Activated CD8-positive, alpha-beta memory T cell treated with anti-CD3 and anti-CD28 coated beads, Interleukin-2, amount 50 U/mL, for 48 hours (primary cell): ENCODE data around the gene EEPD1.

Source experiments
- DNase-seq: peaks from one replicate; pipeline ENCODE4 v3.0.0-alpha.2; 2020

EEPD1 gene

DNA sequence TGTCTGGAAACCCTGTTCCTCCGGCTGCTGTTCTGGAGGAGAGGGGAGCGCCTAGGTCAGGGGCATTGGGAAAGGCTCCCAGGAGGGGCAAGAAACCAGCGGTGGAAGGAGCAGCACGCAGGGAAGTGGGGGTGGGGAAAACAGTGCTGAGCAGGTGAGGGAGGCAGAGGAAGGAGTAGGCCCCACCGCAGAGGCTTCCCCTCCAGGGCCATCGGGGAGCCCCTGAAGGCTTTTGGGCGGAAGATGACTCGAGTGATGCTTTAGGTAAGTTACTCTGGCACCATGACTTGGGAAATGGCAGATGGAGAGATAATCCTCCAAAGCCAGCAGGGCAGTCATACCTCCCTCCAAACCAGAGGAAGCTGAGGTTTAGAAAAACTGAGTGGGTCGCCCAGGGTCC is 130.1 kb downstream of the EEPD1 start:
- DNase-seq: no peak

DNA sequence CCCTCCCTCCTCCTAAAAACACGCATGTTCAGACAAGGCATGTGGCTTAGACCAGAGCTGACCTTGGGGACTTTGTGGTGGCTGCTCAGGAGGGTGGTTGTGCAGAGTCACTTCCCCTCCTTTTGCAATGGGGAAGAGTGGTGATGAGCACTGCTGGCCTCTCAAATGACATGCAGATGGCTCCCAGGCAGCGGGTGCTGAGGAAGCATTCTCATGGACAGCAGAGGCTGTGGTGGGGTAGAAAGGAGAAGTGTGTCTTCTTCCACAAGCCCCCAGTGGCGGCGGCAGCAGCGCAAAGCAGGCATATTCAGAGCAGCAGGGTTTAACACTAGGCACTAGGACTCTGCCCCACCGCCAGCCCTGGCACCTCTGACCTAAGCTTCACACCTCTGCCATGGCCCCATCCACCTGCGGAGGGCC is 130.7 kb downstream of the EEPD1 start:
- peak; percentile 60 for DNase-seq

DNA sequence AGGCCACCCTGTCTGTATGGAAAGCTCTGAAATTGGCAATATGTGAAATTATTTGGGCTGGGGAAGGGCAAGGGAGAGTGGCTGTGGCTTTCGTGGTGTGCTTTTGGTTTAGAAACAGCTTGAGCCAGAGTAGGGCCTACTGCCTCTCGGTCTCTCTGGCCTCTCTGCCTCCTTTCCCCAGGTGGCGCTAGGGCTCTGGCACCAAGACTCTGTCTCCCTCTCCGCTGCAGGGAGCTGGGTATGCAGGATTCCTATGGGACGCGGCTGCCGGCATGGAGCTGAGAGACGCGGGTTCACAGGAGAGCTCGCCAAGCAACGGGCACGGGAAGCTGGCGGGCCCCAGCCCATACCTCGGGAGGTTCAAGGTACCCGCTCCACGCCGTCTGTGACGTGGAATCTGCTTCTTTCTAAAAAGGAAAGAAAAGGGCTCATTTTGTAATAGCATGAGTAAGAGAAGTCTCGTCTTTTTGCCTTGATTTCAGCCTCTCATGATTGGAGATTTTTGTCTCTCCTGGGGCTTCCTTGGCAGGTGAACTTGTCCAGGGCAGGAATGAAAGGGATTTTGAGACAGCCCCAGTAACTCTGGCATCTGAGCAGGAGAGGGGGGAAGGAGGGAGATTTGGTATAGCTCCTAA is 131.5 kb downstream of the EEPD1 start:
- no peak for DNase-seq

DNA sequence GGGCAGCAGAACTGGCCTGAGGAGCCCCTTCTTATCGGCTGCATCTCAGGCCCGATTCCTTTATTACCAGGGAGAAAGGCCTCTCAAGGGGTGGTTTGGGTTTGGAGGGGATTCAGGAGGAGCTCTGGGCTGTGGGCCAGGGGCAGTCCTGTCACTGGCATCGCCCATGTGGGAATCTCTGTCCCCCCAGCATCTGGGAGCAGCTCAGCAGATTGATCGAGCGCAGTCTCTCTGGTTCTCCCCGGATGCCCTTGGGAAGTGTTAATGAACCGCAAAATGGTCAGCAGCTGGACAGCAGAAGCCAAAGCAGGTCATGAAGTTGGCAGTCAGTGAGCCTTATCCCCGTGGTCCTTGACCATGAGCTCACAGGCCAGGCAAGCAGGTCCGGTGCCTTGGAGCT is 132.2 kb downstream of the EEPD1 start:
- DNase-seq: no peak

DNA sequence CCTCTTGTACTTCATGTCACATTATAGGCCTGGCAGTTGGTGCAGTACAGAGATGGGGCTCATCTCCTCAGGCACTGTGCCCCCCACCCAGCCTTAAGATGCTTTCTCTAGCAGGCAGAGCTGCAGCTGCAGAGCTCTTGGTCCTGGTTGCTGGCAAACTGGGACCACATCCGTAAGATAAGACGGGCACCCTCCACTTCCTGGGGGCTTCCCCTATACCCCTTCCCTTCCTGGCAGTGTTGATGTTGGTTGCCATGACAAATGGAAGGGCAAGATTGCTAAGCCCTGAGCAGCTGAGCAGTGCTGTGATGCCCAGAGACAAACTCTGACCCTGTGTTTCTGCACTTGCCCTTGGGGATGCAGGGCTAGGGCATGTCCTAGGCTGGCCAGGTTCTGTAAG is 133.2 kb downstream of the EEPD1 start:
- peak; percentile 60 for DNase-seq

DNA sequence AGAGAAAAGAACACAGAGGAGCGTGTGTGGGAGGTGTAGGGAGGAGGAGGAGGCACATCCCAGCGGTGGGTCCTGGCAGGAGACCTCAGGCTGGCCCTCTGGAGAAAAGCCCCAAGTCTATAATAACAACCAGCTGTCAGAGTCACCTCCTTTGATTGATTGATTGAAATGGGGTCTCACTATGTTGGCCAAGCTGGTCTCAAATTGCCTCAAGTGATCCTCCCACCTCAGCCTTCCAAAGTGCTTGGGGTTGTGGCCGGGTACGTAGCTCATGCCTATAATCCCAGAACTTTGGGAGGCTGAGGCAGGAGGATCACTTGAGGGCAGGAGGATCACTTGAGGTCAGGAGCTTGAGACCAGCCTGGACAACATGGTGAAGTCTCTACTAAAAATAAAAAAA is 133.6 kb downstream of the EEPD1 start:
- DNase-seq: no peak

DNA sequence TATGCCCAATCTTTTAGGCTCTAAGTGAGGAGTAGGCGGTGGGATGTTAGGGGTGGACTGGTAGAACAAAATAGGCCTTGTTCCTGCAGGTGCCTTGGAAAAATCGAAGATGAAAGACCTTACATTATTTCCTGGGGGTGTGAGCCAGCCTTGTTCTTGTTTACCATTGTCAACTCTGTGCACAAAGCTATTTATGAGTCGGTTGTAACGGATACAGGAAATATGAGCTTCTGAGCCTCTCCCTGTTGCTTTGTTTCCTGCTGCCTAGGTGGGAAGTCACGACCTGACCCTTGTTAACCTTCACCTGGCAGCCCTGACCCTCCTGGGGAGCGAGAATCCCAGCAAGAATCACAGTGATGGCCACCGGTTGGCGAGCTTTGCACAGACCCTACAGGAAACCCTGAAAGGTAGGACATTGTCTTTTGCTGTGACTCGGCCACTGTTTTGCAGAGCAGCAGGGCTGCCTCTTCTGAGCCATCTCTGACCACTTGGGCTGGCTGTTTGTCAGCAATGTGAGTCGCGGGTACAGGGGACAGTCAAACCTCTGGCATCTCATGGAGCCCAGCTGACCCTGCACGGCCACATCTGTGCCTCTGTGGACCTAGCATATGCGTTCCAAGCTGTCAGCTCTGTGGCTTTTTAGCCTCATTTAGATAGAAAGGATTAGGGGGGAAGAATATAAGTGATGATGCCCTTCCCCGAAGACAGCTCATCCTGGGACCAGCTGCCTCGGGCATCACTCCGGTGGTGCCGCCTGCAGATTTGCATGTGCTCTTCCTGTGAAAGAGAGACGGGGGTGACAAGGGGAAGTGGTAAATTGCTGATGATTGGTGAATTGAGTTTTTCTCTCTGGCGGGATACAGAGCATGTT is 134.6 kb downstream of the EEPD1 start:
- DNase-seq: peak; percentile 65

DNA sequence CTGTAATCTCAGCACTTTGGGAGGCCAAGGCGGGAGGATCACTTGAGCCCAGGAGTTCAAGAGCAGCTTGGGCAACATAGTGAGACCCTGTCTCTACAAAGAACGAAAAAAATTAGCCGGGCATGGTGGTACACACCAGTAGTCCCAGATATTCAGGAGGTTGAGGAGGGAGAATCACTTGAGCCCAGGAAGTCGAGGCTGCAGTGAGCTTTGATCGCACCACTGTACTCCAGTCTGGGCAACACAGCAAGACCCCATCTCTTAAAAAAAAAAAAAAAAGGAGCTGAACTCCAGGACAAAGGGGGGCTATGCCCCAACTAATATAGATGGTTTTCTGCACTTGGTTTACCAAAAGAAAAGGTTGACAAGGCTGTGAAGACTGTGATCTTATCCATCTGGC is 135.4 kb downstream of the EEPD1 start:
- no peak for DNase-seq

DNA sequence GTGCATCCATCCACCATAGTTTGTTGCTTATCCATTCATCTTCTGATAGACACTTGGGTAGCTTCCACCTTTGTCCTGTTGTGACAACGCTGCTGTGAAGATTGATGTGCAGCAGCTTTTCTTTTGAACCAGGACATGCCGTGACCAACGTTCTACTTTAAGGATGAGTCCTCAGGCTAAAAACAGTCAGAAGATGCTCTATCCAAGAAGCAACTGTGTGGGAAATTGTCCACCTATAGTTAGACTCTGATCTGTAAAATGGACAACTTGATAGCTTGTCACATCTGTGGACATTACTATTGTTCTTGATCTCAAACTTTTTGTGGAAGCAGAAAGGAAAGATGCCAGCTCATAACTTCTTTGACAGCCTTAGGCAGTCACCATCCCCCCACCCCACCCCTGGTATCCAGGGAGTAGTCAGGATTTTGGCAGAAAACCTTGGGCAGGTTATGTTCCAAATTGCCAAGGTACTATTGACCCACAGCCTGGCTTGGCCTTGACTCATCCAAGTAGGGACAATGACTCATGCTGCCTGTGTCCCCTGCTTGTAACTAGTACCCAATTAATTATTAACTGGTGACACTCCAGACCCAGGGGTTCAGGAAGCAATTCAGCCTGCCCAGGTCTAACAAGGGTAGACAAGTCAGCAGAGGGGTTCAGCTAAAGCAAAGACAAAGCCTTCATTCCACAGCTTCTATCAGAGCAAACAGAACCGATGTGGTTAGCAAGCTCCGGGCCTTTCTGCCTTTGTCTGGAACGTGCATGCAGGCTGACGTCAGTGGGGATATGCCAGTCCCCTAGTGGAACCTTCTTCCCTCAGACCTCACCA is 137.0 kb downstream of the EEPD1 start:
- no peak for DNase-seq

DNA sequence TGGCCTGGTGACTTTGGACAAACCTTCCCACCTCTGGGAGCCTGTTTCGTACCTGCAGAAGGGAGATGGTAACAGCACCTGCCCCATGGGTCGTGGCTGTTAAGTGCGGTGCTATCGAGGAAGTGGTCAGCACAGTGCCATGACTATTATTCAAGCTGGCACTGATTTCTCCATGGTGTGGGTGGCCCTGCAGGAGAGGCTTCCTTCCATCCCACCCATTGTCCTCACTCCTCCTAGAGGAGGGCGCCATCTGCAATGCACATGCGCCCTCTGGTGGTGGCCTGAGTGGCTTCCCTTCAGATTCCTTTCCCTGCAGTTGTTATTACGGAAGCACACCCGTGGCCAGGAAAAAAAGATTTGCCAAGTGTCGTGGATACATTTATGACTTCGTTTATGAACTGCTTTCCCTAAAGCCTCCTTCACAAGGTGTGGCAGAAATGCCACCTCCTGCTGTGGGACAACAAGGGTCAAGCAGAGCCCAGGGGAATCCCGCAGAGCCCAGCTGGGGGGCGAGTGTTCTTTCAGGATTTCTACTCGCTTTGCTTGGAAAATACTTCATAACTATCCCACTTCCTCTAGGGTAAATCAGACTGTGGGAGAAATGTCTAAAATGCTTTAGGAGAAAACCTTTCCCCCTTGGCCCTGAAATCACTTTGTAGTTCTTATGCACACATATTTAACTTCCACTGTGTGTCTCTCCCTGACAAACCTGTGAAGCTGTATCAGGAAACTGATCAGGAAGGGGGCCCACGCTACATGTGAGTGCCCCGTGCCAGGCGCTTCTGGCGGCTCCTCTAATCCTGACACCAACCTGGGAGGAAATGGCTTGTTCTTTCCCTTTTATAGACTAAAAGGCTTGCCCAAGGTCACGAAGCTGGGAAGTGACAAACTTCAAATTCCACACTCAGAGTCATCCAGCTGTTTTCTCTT is 138.6 kb downstream of the EEPD1 start:
- DNase-seq: peak; percentile 92

DNA sequence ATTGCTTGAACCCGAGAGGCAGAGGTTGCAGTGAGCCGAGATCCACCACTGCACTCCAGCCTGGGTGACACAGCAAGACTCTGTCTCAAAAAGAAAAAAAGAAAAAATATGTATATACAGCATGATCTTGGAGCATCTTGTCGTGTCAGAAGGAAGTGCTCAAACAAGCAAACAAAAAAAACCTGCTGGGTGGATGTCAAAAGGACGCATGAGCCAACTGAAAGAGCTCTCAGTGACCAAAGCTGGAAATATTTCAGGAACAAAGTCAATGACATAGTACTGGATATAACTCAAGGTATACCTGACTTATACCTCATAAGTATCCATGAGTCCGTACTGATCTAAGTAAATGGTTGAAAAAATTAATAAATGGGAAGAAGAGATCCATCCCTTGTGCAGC is 142.0 kb downstream of the EEPD1 start:
- DNase-seq: no peak

DNA sequence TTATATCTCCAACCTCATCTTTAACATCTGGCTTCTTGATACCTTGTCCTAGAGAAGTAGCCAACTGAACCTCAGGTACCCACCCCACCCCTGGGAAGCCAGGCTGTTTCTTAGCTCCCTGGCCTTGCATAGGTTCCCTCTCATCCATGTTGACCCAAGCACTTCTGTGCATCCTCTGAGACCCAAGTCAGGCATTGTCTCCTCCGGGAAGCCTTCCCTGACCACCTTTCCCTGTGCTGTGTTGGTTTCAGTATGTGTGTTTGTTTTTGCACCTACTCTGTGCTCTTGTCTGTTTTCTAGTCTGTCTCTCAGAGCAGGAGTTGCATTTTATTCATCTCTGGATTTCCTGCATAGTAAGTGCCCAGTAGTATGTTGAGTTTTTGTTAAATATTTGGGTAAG is 143.2 kb downstream of the EEPD1 start:
- DNase-seq: no peak

DNA sequence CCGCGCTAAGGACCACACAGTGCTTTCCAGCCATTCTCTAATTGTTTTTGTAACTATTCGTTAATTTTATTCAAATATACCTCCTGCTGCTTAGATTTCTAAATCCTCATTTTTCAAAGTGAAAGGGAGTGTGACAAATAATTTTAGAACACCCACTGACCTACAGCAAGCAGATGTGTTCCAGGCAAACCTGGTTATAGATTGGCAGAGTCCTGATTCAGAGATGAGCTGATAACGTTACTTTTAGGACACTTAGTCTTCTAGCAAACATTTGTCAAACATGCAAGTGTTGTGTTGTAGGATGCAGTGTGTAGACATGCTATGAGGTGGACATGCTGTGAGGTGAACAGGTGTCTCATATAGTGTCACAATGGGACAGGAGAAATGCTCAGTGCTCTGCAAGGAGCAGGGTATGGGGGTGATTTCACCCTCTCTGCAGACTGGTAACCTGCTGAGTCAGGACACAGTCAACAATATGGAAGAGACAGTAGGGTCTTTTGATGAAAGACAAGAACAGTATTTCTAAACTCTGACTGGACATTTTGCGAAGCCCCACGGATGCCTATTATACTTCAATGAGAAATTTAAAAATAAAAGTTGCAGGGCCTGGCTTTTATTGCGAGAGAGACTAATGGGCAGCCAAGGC is 144.4 kb downstream of the EEPD1 start:
- no peak for DNase-seq

DNA sequence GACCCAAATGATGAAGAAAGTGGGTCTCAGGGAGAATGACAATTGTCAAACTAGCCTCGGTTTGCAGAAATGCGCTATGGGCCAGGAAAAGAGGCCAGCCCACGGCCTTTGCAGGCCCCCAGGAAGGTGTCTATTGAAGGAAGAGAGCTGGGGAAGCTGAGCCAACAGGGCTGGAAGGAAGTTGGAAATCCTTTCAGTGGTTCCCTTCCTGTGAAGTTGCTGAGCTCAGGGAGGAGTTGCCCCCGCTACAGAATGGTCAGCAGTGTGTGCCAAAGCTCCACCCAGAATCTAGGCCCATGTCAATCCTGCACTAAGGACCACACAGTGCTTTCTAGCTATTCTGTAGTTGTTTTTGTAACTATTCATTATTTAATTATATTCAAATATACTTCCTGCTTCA is 145.1 kb downstream of the EEPD1 start:
- DNase-seq: no peak

DNA sequence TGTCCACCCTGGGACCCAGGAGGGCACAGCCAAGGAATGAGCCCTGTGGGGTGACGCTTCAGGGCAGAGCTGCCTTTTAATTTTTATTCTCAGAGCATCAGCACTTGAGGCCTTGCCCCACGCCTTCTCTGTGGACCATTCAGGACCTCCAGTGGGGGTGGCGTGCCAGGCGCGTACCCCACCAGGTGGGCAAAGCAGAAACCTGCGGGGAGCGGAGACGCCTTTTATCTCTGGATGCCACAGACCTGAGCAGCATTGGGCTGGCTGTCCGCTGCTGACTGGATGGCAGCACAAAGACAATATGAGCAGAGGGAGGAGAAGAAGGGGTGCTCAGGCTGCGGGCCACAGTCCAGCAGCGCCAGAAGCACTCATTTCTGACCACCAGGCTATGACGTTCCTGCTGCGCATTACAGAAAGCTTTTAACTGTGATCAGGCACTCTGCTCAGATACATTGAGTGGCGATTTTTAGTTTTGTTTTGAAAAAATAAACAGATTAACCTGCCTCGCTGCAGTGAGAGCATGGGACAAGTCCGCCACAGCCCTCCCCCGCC is 146.2 kb downstream of the EEPD1 start:
- no peak for DNase-seq

DNA sequence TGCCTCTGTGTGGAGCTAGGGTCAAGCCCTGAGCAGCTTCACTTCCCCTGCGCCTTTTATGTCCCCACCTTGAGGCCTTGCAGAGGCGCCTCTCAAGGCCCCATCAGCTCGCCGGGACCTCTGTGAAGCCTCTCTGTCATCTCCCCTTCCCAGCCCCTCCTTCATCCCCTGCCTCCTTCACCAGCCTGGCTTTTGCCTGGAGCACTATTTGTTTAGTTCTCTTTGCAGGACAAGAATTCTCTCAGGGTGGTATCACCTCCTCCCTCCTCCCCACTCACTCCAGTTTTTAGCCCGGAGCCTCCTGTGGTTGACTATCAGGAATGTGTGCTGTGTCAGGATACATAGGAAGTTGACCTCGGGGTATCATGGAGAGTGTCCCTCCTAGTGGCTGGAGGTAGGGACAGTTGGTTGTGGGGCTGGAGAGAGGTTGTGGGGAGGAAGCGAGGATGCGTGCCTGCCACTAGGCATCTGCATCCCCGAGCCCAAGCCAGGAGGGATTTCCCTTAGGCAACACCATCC is 146.8 kb downstream of the EEPD1 start:
- DNase-seq: no peak

DNA sequence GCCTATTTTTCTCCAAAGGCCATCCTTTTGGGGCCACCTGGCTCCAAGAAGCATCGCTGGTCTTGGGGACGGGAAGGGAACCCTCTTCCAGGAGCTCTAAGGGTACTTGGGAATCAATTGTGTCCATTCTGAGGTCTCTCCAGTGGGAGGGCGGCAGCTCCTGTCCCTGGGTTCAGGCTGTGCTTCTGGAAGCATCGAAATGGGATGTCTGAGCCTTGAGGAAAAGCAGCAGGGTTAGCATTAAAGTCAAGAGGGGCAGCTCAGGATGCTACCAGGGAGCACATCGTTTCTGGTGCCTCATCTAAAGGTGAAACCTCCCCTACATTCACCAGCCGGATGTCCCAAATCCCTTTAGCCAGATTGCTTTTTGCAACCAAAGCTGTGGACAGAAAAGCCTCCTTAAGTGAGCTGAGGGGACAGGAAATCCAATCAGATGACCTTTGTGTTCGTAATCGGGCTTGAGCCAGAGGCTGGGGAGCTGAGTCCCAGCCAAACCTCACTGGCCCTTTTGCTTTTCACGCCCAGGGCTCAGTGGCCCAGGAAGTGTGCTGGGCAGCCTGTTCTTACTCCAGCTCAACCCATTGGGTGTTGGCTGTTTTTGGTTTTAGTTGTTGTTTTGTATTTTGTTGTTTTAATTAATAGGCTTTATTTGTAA is 147.8 kb downstream of the EEPD1 start:
- DNase-seq: no peak

DNA sequence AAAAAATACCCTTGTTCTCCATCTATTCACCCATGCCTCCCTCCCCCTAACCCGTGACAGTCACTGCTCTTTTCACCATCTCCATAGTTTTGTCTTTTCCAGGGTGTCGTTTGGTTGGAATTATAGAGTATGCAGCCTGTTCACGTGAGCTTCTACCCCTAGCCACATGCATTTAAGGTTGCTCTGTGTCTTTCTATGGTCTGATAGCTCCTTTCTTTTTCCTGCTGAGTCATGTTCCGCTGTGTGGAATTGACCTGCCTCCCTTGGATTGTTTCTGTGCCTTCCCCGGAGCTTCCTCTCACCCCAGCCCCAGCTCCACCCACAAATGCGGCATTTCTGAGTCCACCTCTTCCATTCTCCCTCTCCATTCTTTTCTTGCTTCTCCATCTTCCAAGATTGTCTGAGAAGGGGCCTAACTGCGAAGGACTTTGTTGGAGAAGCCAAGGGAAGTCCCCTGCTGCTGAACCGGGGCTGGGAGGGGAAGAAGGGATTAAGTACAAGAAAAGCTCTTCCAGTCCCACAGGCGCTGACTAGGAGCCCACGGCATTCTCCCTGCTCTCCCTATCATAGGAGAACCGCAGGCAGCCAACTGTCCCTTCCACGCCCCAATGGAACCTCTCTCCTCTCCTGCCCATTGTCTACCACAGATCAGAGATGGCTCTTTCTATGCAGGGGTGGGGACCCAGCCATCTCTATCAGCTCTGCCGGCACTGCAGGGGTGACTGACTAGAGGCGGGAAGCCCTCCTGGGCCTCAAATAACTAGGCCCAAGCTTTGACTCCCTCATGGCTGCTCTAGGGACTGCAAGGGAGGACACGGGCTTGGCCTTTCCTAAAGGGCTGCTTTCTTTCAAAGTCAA is 149.1 kb downstream of the EEPD1 start:
- DNase-seq: no peak

DNA sequence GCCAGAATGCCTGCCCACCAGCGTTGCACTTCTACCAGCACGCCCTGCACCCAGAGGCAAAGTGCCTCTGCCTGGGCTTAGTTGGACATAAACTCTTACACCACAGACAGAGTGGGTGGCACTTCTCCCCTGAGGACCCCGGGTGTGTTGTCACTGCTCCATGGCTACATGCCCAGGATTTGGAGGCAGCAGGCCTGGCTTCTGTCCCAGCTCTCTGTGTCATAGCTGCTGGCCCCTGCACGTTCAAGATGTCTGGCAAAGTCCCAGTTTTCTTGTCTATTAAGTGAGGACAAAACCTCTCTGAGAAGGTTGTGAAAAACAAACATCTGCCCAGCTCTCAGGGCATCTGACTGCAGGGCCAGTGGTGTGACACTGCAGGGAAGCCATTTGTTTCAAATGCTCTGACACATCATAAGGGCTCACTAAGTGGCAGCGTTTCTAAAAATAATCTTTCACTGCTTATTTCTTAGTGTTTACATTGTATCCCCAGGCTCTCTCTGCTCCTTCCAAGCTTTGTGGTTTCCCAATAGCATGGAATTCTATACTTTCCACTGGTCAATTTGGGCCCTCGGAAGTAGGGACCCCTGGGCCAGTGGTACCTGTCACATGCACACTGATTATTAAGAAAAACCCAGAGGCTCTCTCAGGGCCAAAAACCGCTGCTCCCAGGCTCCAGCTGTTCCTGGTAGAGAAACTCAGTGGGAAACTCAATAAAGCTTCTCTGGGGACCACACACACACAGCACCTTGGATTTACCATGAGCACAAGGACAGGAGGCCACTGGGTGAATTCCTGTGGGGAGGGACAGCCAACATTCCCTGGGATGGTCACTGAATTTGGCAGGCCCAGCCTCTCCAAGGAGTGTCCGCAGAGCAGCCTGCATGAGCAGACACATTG is 150.4 kb downstream of the EEPD1 start:
- DNase-seq: no peak
